ENCODE data around the gene MMD.
"Not testable (repeated sequence)": the region's sequence is repeated elsewhere in the genome, so short reads cannot be mapped to it uniquely, and the experiment has no call there.

MMD gene

GRCh38 chr17:55421179-55421934 lies at the start of gene MMD:
TSS of gene MMD (minus strand) at chr17:55421835. CDS start at chr17:55421695, 140 bp downstream.
- no peak within 1 kb of the TSS for H3K27ac ChIP-seq
- no peak for DNase-seq (ENCODE audit: low read depth, low spot score)

GRCh38 chr17:55466671-55467070 lies 45.0 kb upstream of the MMD start:
- Histone ChIP-seq H3K27ac (no peak overlapping the region), H3K9ac (ENCODE audit: insufficient read length) (no peak overlapping the region), H3K9me3 (ENCODE audit: low read depth, low read length) (no peaks in the 10 kb centered on the region), H3K4me3 (no peak overlapping the region), H3K36me3 (ENCODE audit: insufficient read depth, low read length) (no peaks in the 10 kb centered on the region)
- TF ChIP-seq POLR2AphosphoS5 (IDR thresholded peaks at IDR 0.05; ENCODE audit: borderline replicate concordance, low read depth, low read length) (no peak), EZH2 (IDR thresholded peaks at IDR 0.05) (no peak), FOXP2 (optimal IDR thresholded peaks at IDR 0.05; ENCODE audit: control extremely low read depth, extremely low read length, insufficient read depth) (no peak)
- no peak for DNase-seq (ENCODE audit: low read depth, low spot score)

More at GRCh38 chr17:55421179-55421934, at the start of gene MMD:
- Histone ChIP-seq H3K36me3 (ENCODE audit: insufficient read depth, low read length) (no peaks in the 10 kb centered on the region), H3K9me3 (ENCODE audit: low read depth, low read length) (no peaks in the 10 kb centered on the region), H3K9ac (ENCODE audit: insufficient read length) (peak within 1 kb of the TSS; percentile 82), H3K4me3 (peak within 1 kb of the TSS; percentile 96)
- no peak for TF ChIP-seq EZH2 (IDR thresholded peaks at IDR 0.05)
- TF ChIP-seq POLR2AphosphoS5 (IDR thresholded peaks at IDR 0.05; ENCODE audit: borderline replicate concordance, low read depth, low read length): no peak
- no peak for TF ChIP-seq FOXP2 (optimal IDR thresholded peaks at IDR 0.05; ENCODE audit: control extremely low read depth, extremely low read length, insufficient read depth)

- not testable (repeated sequence) for H3K27ac ChIP-seq; DNase-seq (ENCODE audit: low read depth, low spot score); H3K36me3 ChIP-seq (ENCODE audit: insufficient read depth, low read length); H3K4me3 ChIP-seq; H3K9ac ChIP-seq (ENCODE audit: insufficient read length); H3K9me3 ChIP-seq (ENCODE audit: low read depth, low read length)
Measured at GRCh38 chr17:55465771-55466170, 44.1 kb upstream of the MMD start.

GRCh38 chr17:55463600-55463999 lies 42.0 kb upstream of the MMD start:
- TF ChIP-seq EZH2 (IDR thresholded peaks at IDR 0.05): no peak
- no peak for TF ChIP-seq POLR2AphosphoS5 (IDR thresholded peaks at IDR 0.05; ENCODE audit: borderline replicate concordance, low read depth, low read length)
- TF ChIP-seq FOXP2 (optimal IDR thresholded peaks at IDR 0.05; ENCODE audit: control extremely low read depth, extremely low read length, insufficient read depth): no peak
- no peak overlapping the region for H3K9ac ChIP-seq (ENCODE audit: insufficient read length)
- H3K36me3 ChIP-seq (ENCODE audit: insufficient read depth, low read length): no peaks in the 10 kb centered on the region
- H3K27ac ChIP-seq: no peak overlapping the region
- no peak overlapping the region for H3K4me3 ChIP-seq
- no peak for DNase-seq (ENCODE audit: low read depth, low spot score)
- H3K9me3 ChIP-seq (ENCODE audit: low read depth, low read length): no peaks in the 10 kb centered on the region

- H3K9me3 ChIP-seq (ENCODE audit: low read depth, low read length): no peaks in the 10 kb centered on the region
- H3K4me3 ChIP-seq: no peak overlapping the region
- DNase-seq (ENCODE audit: low read depth, low spot score): no peak
- H3K9ac ChIP-seq (ENCODE audit: insufficient read length): no peak overlapping the region
- H3K36me3 ChIP-seq (ENCODE audit: insufficient read depth, low read length): no peaks in the 10 kb centered on the region
- no peak overlapping the region for H3K27ac ChIP-seq
- no peak for TF ChIP-seq EZH2 (IDR thresholded peaks at IDR 0.05)
- no peak for TF ChIP-seq POLR2AphosphoS5 (IDR thresholded peaks at IDR 0.05; ENCODE audit: borderline replicate concordance, low read depth, low read length)
- TF ChIP-seq FOXP2 (optimal IDR thresholded peaks at IDR 0.05; ENCODE audit: control extremely low read depth, extremely low read length, insufficient read depth): no peak
Measured at GRCh38 chr17:55462711-55463110, 41.1 kb upstream of the MMD start.

GRCh38 chr17:55462234-55462633 lies 40.6 kb upstream of the MMD start:
- no peak for DNase-seq (ENCODE audit: low read depth, low spot score)
- H3K9ac ChIP-seq (ENCODE audit: insufficient read length): no peak overlapping the region
- TF ChIP-seq EZH2 (IDR thresholded peaks at IDR 0.05) (no peak), POLR2AphosphoS5 (IDR thresholded peaks at IDR 0.05; ENCODE audit: borderline replicate concordance, low read depth, low read length) (no peak), FOXP2 (optimal IDR thresholded peaks at IDR 0.05; ENCODE audit: control extremely low read depth, extremely low read length, insufficient read depth) (no peak)
- H3K27ac ChIP-seq: no peak overlapping the region
- no peaks in the 10 kb centered on the region for H3K36me3 ChIP-seq (ENCODE audit: insufficient read depth, low read length)
- no peaks in the 10 kb centered on the region for H3K9me3 ChIP-seq (ENCODE audit: low read depth, low read length)
- H3K4me3 ChIP-seq: no peak overlapping the region

GRCh38 chr17:55458978-55459377 lies 37.3 kb upstream of the MMD start:
- Histone ChIP-seq H3K36me3 (ENCODE audit: insufficient read depth, low read length) (no peaks in the 10 kb centered on the region), H3K4me3 (no peak overlapping the region), H3K27ac (no peak overlapping the region), H3K9me3 (ENCODE audit: low read depth, low read length) (no peaks in the 10 kb centered on the region), H3K9ac (ENCODE audit: insufficient read length) (no peak overlapping the region)
- DNase-seq (ENCODE audit: low read depth, low spot score): no peak
- TF ChIP-seq FOXP2 (optimal IDR thresholded peaks at IDR 0.05; ENCODE audit: control extremely low read depth, extremely low read length, insufficient read depth): no peak

GRCh38 chr17:55458287-55458900 lies 36.8 kb upstream of the MMD start:
- H3K4me3 ChIP-seq: no peak overlapping the region
- no peak for DNase-seq (ENCODE audit: low read depth, low spot score)
- H3K27ac ChIP-seq: no peak overlapping the region
- no peaks in the 10 kb centered on the region for H3K36me3 ChIP-seq (ENCODE audit: insufficient read depth, low read length)
- no peak overlapping the region for H3K9ac ChIP-seq (ENCODE audit: insufficient read length)
- TF ChIP-seq FOXP2 (optimal IDR thresholded peaks at IDR 0.05; ENCODE audit: control extremely low read depth, extremely low read length, insufficient read depth) (no peak), POLR2AphosphoS5 (IDR thresholded peaks at IDR 0.05; ENCODE audit: borderline replicate concordance, low read depth, low read length) (no peak), EZH2 (IDR thresholded peaks at IDR 0.05) (no peak)
- H3K9me3 ChIP-seq (ENCODE audit: low read depth, low read length): no peaks in the 10 kb centered on the region

All from SK-N-MC (cell line).